ENCODE results near the gene TMEM131L.

The TMEM131L gene

GRCh38 chr4:153645183-153645582, 179.0 kb downstream of the TMEM131L start:
- H3K36me3 ChIP-seq, result no peaks in the 10 kb centered on the region
- peaks cover 62 to 76% of the 10 kb centered on the region in 2 experiments for H3K4me1 ChIP-seq (ENCODE audit: control insufficient read depth in 1 of 2, insufficient read depth in 1 of 2, low read depth in 1 of 2, low read length in 1 of 2)
- H3K9me3 ChIP-seq, result no peaks in the 10 kb centered on the region

GRCh38 chr4:153646261-153646660, 180.1 kb downstream of the TMEM131L start:
- Histone ChIP-seq H3K27ac (peak overlapping the region; percentile 81), H3K36me3 (no peaks in the 10 kb centered on the region), H3K4me3 (ENCODE audit: low read depth in 1 of 2, low read length in 1 of 2) (no peak overlapping the region), H3K27me3 (no peaks in the 10 kb centered on the region), H3K4me1 (ENCODE audit: control insufficient read depth in 1 of 2, insufficient read depth in 1 of 2, low read depth in 1 of 2, low read length in 1 of 2) (peaks cover 73 to 87% of the 10 kb centered on the region in 2 experiments), H3K9me3 (no peaks in the 10 kb centered on the region)
- TF ChIP-seq CTCF (IDR thresholded peaks at IDR 0.05), result no peak

More at GRCh38 chr4:153645183-153645582, 179.0 kb downstream of the TMEM131L start:
- peak; percentile 84 for TF ChIP-seq CTCF (IDR thresholded peaks at IDR 0.05)
- H3K4me3 ChIP-seq (ENCODE audit: low read depth in 1 of 2, low read length in 1 of 2), result no peak overlapping the region
- peak overlapping the region; percentile 81 for H3K27ac ChIP-seq
- H3K27me3 ChIP-seq, result no peaks in the 10 kb centered on the region

GRCh38 chr4:153646978-153647377, 180.8 kb downstream of the TMEM131L start:
- no peaks in the 10 kb centered on the region for H3K27me3 ChIP-seq
- TF ChIP-seq CTCF (IDR thresholded peaks at IDR 0.05), result no peak
- no peak overlapping the region for H3K4me3 ChIP-seq (ENCODE audit: low read depth in 1 of 2, low read length in 1 of 2)
- H3K9me3 ChIP-seq, result no peaks in the 10 kb centered on the region
- H3K4me1 ChIP-seq (ENCODE audit: control insufficient read depth in 1 of 2, insufficient read depth in 1 of 2, low read depth in 1 of 2, low read length in 1 of 2), result peaks cover 79 to 92% of the 10 kb centered on the region in 2 experiments
- no peaks in the 10 kb centered on the region for H3K36me3 ChIP-seq
- H3K27ac ChIP-seq, result peak overlapping the region; percentile 81

- Histone ChIP-seq H3K36me3 (no peaks in the 10 kb centered on the region), H3K4me1 (ENCODE audit: control insufficient read depth in 1 of 2, insufficient read depth in 1 of 2, low read depth in 1 of 2, low read length in 1 of 2) (peaks cover 86 to 94% of the 10 kb centered on the region in 2 experiments)
- TF ChIP-seq CTCF (IDR thresholded peaks at IDR 0.05), result no peak
Observed at GRCh38 chr4:153647975-153648374, 181.8 kb downstream of the TMEM131L start.

GRCh38 chr4:153649572-153649991, 183.4 kb downstream of the TMEM131L start:
- Histone ChIP-seq H3K27me3 (no peaks in the 10 kb centered on the region), H3K9me3 (no peaks in the 10 kb centered on the region), H3K4me3 (ENCODE audit: low read depth in 1 of 2, low read length in 1 of 2) (no peak overlapping the region), H3K36me3 (no peaks in the 10 kb centered on the region), H3K4me1 (ENCODE audit: control insufficient read depth in 1 of 2, insufficient read depth in 1 of 2, low read depth in 1 of 2, low read length in 1 of 2) (peaks cover 84 to 94% of the 10 kb centered on the region in 2 experiments), H3K27ac (peak overlapping the region; percentile 90)
- peak; percentile 27 for TF ChIP-seq CTCF (IDR thresholded peaks at IDR 0.05)

More at GRCh38 chr4:153647975-153648374, 181.8 kb downstream of the TMEM131L start:
- Histone ChIP-seq H3K27me3 (no peaks in the 10 kb centered on the region), H3K27ac (peak overlapping the region; percentile 81), H3K4me3 (ENCODE audit: low read depth in 1 of 2, low read length in 1 of 2) (no peak overlapping the region), H3K9me3 (no peaks in the 10 kb centered on the region)
